ENCODE results near the gene ABHD1.

Gene ABHD1

GRCh38 chr2:27086724-27087593 is 36.7 kb upstream of the ABHD1 start, which contains the start of gene KHK:
KHK (plus strand) TSS chr2:27086772; CDS start chr2:27087260, 488 bp downstream.
- peak in 1 of 3 donors; percentile 14 for DNase-seq (ENCODE audit: low read depth in 3 of 3)

GRCh38 chr2:27087823-27088410 is 35.7 kb upstream of the ABHD1 start:
- DNase-seq (ENCODE audit: low read depth in 3 of 3): no peak

- no peak for DNase-seq (ENCODE audit: low read depth in 3 of 3)
Observed at GRCh38 chr2:27088634-27089033, 35.0 kb upstream of the ABHD1 start.

GRCh38 chr2:27089111-27089954 is 34.3 kb upstream of the ABHD1 start:
- DNase-seq (ENCODE audit: low read depth in 3 of 3): no peak

- no peak for DNase-seq (ENCODE audit: low read depth in 3 of 3)
Observed at GRCh38 chr2:27091746-27092695, 31.6 kb upstream of the ABHD1 start.

GRCh38 chr2:27092696-27093429 is 30.8 kb upstream of the ABHD1 start:
- no peak for DNase-seq (ENCODE audit: low read depth in 3 of 3)

- no peak for DNase-seq (ENCODE audit: low read depth in 3 of 3)
Observed at GRCh38 chr2:27093430-27094352, 29.9 kb upstream of the ABHD1 start.

- DNase-seq (ENCODE audit: low read depth in 3 of 3): no peak
Observed at GRCh38 chr2:27094353-27094984, 29.1 kb upstream of the ABHD1 start.

GRCh38 chr2:27095427-27095744 is 28.2 kb upstream of the ABHD1 start:
- DNase-seq (ENCODE audit: low read depth in 3 of 3): no peak

- no peak for DNase-seq (ENCODE audit: low read depth in 3 of 3)
Observed at GRCh38 chr2:27095745-27096651, 27.6 kb upstream of the ABHD1 start.

GRCh38 chr2:27096748-27097297 is 26.8 kb upstream of the ABHD1 start:
- no peak for DNase-seq (ENCODE audit: low read depth in 3 of 3)

GRCh38 chr2:27097341-27097740 is 26.3 kb upstream of the ABHD1 start:
- DNase-seq (ENCODE audit: low read depth in 3 of 3): no peak

- no peak for DNase-seq (ENCODE audit: low read depth in 3 of 3)
Observed at GRCh38 chr2:27099334-27099955, 24.2 kb upstream of the ABHD1 start.

- DNase-seq (ENCODE audit: low read depth in 3 of 3): no peak
Observed at GRCh38 chr2:27100036-27100435, 23.6 kb upstream of the ABHD1 start.

- no peak for DNase-seq (ENCODE audit: low read depth in 3 of 3)
Observed at GRCh38 chr2:27102329-27102728, 21.3 kb upstream of the ABHD1 start.

GRCh38 chr2:27105981-27106380 is 17.6 kb upstream of the ABHD1 start:
- DNase-seq (ENCODE audit: low read depth in 3 of 3): no peak

- DNase-seq (ENCODE audit: low read depth in 3 of 3): no peak
Observed at GRCh38 chr2:27108221-27108620, 15.4 kb upstream of the ABHD1 start.
